Measurements from ENCODE around the gene MFSD1. TPM values are rescaled to one million over a fixed set of nuclear protein-coding genes. Genes with fewer than 3 reads are reported as not detected.

Gene MFSD1
- total and polyA plus RNA-seq, 8 donors, result 22.3 to 187 (median 29.3) TPM

GRCh38 chr3:158761350-158761749 lies 40.5 kb upstream of the MFSD1 start:
- Histone ChIP-seq H3K4me3 (no peak overlapping the region), H3K36me3 (no peaks in the 10 kb centered on the region), H3K4me1 (peaks cover 0 to 13% (median 0%) of the 10 kb centered on the region in 4 donors), H3K27me3 (no peaks in the 10 kb centered on the region), H3K9me3 (no peaks in the 10 kb centered on the region), H3K27ac (no peak overlapping the region)
- intact Hi-C loops (cut with DNase I; ENCODE audit: low total_unique reads), result no loop called here
- TF ChIP-seq POLR2AphosphoS5 (IDR thresholded peaks at IDR 0.05), result no peak
- TF ChIP-seq CTCF (IDR thresholded peaks at IDR 0.05), result no peak
- TF ChIP-seq EP300 (IDR thresholded peaks at IDR 0.05), result no peak
- TF ChIP-seq POLR2A (IDR thresholded peaks at IDR 0.05), result no peak
- 74 to 91% (median 79%) methylated on average over 3 of the region's 3 CpGs for WGBS, 5 donors
- DNase-seq, result no peak

- Histone ChIP-seq H3K27ac (peak overlapping the region in 2 of 5 donors; percentile 4 to 54), H3K4me3 (no peak overlapping the region), H3K4me1 (peaks cover under 1 to 16% (median 2%) of the 10 kb centered on the region in 4 donors), H3K9me3 (no peaks in the 10 kb centered on the region), H3K27me3 (no peaks in the 10 kb centered on the region), H3K36me3 (no peaks in the 10 kb centered on the region)
- WGBS, 5 donors, result 82 to 90% (median 83%) methylated on average over 4 of the region's 4 CpGs
- TF ChIP-seq EP300 (IDR thresholded peaks at IDR 0.05), result no peak
- TF ChIP-seq POLR2A (IDR thresholded peaks at IDR 0.05), result no peak
- no peak for TF ChIP-seq POLR2AphosphoS5 (IDR thresholded peaks at IDR 0.05)
- no peak for TF ChIP-seq CTCF (IDR thresholded peaks at IDR 0.05)
- intact Hi-C loops (cut with DNase I; ENCODE audit: low total_unique reads), result no loop called here
- peak in 1 of 2 donors; percentile 27 for DNase-seq
These were observed 39.2 kb upstream of the MFSD1 start for GRCh38 chr3:158762701-158763100.

GRCh38 chr3:158763421-158763820 lies 38.4 kb upstream of the MFSD1 start:
- no peak for DNase-seq
- H3K27ac ChIP-seq, result peak overlapping the region in 2 of 5 donors; percentile 3 to 43
- WGBS, 5 donors, result 55 to 71% (median 61%) methylated on average over 2 of the region's 2 CpGs
- intact Hi-C loops (cut with DNase I; ENCODE audit: low total_unique reads), result no loop called here
- no peaks in the 10 kb centered on the region for H3K36me3 ChIP-seq
- no peaks in the 10 kb centered on the region for H3K9me3 ChIP-seq
- no peaks in the 10 kb centered on the region for H3K27me3 ChIP-seq
- no peak overlapping the region for H3K4me3 ChIP-seq
- H3K4me1 ChIP-seq, result peaks cover 8 to 23% (median 9%) of the 10 kb centered on the region in 4 donors
- TF ChIP-seq POLR2AphosphoS5 (IDR thresholded peaks at IDR 0.05) (no peak), POLR2A (IDR thresholded peaks at IDR 0.05) (no peak), CTCF (IDR thresholded peaks at IDR 0.05) (no peak), EP300 (IDR thresholded peaks at IDR 0.05) (no peak)

- intact Hi-C loops (cut with DNase I; ENCODE audit: low total_unique reads), result no loop called here
- Histone ChIP-seq H3K27me3 (no peaks in the 10 kb centered on the region), H3K36me3 (no peaks in the 10 kb centered on the region), H3K4me3 (no peak overlapping the region), H3K9me3 (no peaks in the 10 kb centered on the region), H3K4me1 (peaks cover 10 to 45% (median 22%) of the 10 kb centered on the region in 4 donors), H3K27ac (no peak overlapping the region)
- TF ChIP-seq CTCF (IDR thresholded peaks at IDR 0.05) (no peak), POLR2AphosphoS5 (IDR thresholded peaks at IDR 0.05) (no peak), POLR2A (IDR thresholded peaks at IDR 0.05) (no peak), EP300 (IDR thresholded peaks at IDR 0.05) (no peak)
- DNase-seq, result no peak
- WGBS, 5 donors, result 85 to 94% (median 88%) methylated on average over 3 of the region's 3 CpGs
These were observed 36.2 kb upstream of the MFSD1 start for GRCh38 chr3:158765518-158766205.
